Measurements from ENCODE around the gene RRP8. TPM values are rescaled to one million over a fixed set of nuclear protein-coding genes. Genes with fewer than 3 reads are reported as not detected.
A peak's percentile ranks its signal among the peaks of the same experiment; 100 is the strongest.

RRP8 gene
- total RNA-seq, 6 donors from 2014 or later: 13.4 to 25.2 (median 22.1) TPM

- ATAC-seq (ENCODE audit: low FRiP score in 2 of 2) (no peak), DNase-seq (no peak)
- no peak for TF ChIP-seq POLR2A (IDR thresholded peaks at IDR 0.05)
- H3K4me3 ChIP-seq: no peak overlapping the region
- H3K9me3 ChIP-seq: no peaks in the 10 kb centered on the region
- WGBS, 2 donors: 72 to 84% methylated on average over 8 of the region's 8 CpGs
- peaks cover 60 to 77% (median 66%) of the 10 kb centered on the region in 4 donors for H3K4me1 ChIP-seq
- H3K27ac ChIP-seq: peak overlapping the region in 2 of 4 donors; percentile 91 to 99
- H3K36me3 ChIP-seq: peaks cover 30 to 46% (median 35%) of the 10 kb centered on the region in 4 donors
- no peaks in the 10 kb centered on the region for H3K27me3 ChIP-seq
These were observed 6.1 kb upstream of the RRP8 start for GRCh38 chr11:6609502-6610015.

GRCh38 chr11:6608726-6609501 is 5.5 kb upstream of the RRP8 start:
- no peak overlapping the region for H3K4me3 ChIP-seq
- H3K36me3 ChIP-seq: peaks cover 30 to 42% (median 34%) of the 10 kb centered on the region in 4 donors
- no peak for ATAC-seq (ENCODE audit: low FRiP score in 2 of 2)
- WGBS, 2 donors: 85% methylated on average over 14 of the region's 14 CpGs
- H3K27ac ChIP-seq: peak overlapping the region in 3 of 4 donors; percentile 90 to 99 (median 91)
- H3K4me1 ChIP-seq: peaks cover 62 to 78% (median 67%) of the 10 kb centered on the region in 4 donors
- TF ChIP-seq, protein P1, sequence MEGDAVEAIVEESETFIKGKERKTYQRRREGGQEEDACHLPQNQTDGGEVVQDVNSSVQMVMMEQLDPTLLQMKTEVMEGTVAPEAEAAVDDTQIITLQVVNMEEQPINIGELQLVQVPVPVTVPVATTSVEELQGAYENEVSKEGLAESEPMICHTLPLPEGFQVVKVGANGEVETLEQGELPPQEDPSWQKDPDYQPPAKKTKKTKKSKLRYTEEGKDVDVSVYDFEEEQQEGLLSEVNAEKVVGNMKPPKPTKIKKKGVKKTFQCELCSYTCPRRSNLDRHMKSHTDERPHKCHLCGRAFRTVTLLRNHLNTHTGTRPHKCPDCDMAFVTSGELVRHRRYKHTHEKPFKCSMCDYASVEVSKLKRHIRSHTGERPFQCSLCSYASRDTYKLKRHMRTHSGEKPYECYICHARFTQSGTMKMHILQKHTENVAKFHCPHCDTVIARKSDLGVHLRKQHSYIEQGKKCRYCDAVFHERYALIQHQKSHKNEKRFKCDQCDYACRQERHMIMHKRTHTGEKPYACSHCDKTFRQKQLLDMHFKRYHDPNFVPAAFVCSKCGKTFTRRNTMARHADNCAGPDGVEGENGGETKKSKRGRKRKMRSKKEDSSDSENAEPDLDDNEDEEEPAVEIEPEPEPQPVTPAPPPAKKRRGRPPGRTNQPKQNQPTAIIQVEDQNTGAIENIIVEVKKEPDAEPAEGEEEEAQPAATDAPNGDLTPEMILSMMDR (IDR thresholded peaks at IDR 0.05): no peak
- TF ChIP-seq POLR2AphosphoS5 (IDR thresholded peaks at IDR 0.05) (no peak), POLR2A (IDR thresholded peaks at IDR 0.05) (no peak), EP300 (IDR thresholded peaks at IDR 0.05) (no peak)
- no peaks in the 10 kb centered on the region for H3K9me3 ChIP-seq
- no peak for DNase-seq
- H3K27me3 ChIP-seq: no peaks in the 10 kb centered on the region

GRCh38 chr11:6608011-6608410 is 4.6 kb upstream of the RRP8 start:
- Histone ChIP-seq H3K36me3 (peaks cover 30 to 42% (median 34%) of the 10 kb centered on the region in 4 donors), H3K27me3 (no peaks in the 10 kb centered on the region), H3K4me1 (peaks cover 55 to 74% (median 62%) of the 10 kb centered on the region in 4 donors), H3K27ac (peak overlapping the region; percentile 50 to 99 (median 90)), H3K9me3 (no peaks in the 10 kb centered on the region), H3K4me3 (no peak overlapping the region)
- 88 to 93% methylated on average over 3 to 9 of the region's 9 CpGs for WGBS, 2 donors
- DNase-seq (no peak), ATAC-seq (ENCODE audit: low FRiP score in 2 of 2) (no peak)
- TF ChIP-seq POLR2A (IDR thresholded peaks at IDR 0.05): no peak
- TF ChIP-seq, protein P1 (IDR thresholded peaks at IDR 0.05): no peak

DNA sequence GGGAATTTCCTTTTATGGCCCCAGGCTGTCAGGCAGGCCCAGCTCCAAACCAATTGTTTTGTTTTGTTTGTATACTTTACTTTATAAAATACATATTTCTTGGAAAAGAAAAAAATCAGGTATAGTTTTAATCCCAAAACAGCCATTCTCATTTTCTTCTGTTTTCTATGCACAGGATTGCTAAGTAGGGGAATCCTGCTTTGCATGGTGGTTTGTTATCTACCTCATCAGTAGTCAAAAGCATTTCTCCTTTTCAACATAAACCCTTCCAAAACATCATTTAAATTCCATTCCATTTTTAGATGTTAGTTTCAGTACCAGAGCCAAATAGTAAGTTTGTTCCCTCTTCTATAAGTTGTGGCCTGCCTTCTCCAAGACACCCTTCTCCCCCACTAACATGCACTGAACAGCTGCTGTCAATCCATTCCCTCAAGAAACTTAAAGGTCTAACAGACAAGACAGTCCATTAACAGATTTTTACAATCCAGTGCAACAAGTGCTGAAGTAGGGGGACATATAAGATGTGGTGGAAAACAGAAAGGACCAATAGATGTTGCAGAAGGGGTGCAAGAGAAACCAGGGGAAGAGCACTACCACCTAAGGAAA is 3.9 kb upstream of the RRP8 start:
- H3K36me3 ChIP-seq: peaks cover 30 to 42% (median 34%) of the 10 kb centered on the region in 4 donors
- H3K4me3 ChIP-seq: peak overlapping the region in 1 of 4 donors; percentile 92
- TF ChIP-seq POLR2A (IDR thresholded peaks at IDR 0.05) (no peak), EP300 (IDR thresholded peaks at IDR 0.05) (no peak), POLR2AphosphoS5 (IDR thresholded peaks at IDR 0.05) (no peak)
- TF ChIP-seq, protein P1 (IDR thresholded peaks at IDR 0.05): no peak
- no peaks in the 10 kb centered on the region for H3K9me3 ChIP-seq
- peak overlapping the region; percentile 50 to 99 (median 90) for H3K27ac ChIP-seq
- peaks cover 57 to 76% (median 64%) of the 10 kb centered on the region in 4 donors for H3K4me1 ChIP-seq
- ATAC-seq (ENCODE audit: low FRiP score in 2 of 2) (no peak), DNase-seq (no peak)
- H3K27me3 ChIP-seq: no peaks in the 10 kb centered on the region

DNA sequence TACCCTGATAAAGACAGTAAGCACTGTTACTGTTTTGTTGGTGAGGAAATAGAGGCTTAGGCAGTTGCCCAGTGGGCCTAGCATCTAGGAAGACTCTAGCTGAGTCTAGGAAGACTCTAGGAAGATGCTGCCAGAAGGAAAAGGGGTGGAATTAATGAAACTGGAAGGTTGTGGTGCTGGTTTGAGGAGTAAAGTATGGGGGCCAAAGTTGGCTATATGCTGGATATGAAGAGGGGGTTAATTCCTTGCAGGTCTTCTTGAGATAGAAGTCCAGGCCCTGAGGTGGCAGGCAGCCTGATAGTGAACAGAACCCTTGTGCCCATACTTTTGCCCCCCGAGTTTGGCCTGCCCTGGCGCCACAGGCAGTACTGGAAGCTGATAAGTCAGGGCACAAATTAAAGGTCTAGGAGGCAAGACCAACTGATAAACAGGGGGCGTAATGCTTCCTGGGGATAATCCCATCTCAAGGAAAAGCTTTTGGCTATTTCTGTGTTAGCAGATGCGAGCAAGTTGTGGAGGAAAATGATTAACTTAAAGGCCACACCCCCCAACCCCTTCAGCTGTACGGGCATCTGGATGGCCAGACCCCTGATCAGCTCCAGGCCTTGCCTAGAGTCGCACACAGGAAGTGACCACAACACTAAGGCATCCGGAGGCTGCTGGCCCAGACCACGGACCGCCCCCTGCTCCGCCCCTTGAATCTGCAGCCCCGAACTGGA is 3.2 kb upstream of the RRP8 start:
- DNase-seq (peak; percentile 93 to 95), ATAC-seq (ENCODE audit: low FRiP score in 2 of 2) (peak; percentile 82 to 84)
- H3K27me3 ChIP-seq: no peaks in the 10 kb centered on the region
- TF ChIP-seq EP300 (IDR thresholded peaks at IDR 0.05): peak in 1 of 4 donors; percentile 58
- TF ChIP-seq, protein P1 (IDR thresholded peaks at IDR 0.05): no peak
- peak in 2 of 4 donors; percentile 52 to 73 for TF ChIP-seq POLR2A (IDR thresholded peaks at IDR 0.05)
- peak; percentile 67 to 90 for TF ChIP-seq POLR2AphosphoS5 (IDR thresholded peaks at IDR 0.05)
- peak overlapping the region; percentile 90 to 99 (median 92) for H3K27ac ChIP-seq
- WGBS, 2 donors: 9 to 12% methylated on average over 10 to 11 of the region's 11 CpGs
- peaks cover 62 to 81% (median 71%) of the 10 kb centered on the region in 4 donors for H3K4me1 ChIP-seq
- H3K4me3 ChIP-seq: peak overlapping the region in 2 of 4 donors; percentile 1 to 92
- peaks cover 30 to 42% (median 34%) of the 10 kb centered on the region in 4 donors for H3K36me3 ChIP-seq
- H3K9me3 ChIP-seq: no peaks in the 10 kb centered on the region

Measured in upper lobe of left lung (tissue), 6 donors.